ENCODE data around the gene GFRA1.

- TF ChIP-seq CTCF (IDR thresholded peaks at IDR 0.05) (no peak), POLR2A (IDR thresholded peaks at IDR 0.05) (no peak), POLR2AphosphoS5 (IDR thresholded peaks at IDR 0.05) (no peak), EP300 (IDR thresholded peaks at IDR 0.05) (no peak)
Measured at GRCh38 chr10:116232613-116233012, 40.4 kb downstream of the GFRA1 start.
